ENCODE measurements around the gene PDE10A.

PDE10A gene

GRCh38 chr6:165659945-165660856 is 2.8 kb downstream of the PDE10A start:
- no peak overlapping the region for H3K27ac ChIP-seq (replicated peaks)
- H3K4me3 ChIP-seq (replicated peaks; ENCODE audit: insufficient read depth, low read length), result no peak overlapping the region
- TF ChIP-seq GABPA (IDR thresholded peaks at IDR 0.05; ENCODE audit: low read depth) (no peak), SPI1 (IDR thresholded peaks at IDR 0.05; ENCODE audit: borderline replicate concordance, low read depth) (no peak), CTCF (IDR thresholded peaks at IDR 0.05; ENCODE audit: insufficient read depth, low read length) (no peak), REST (IDR thresholded peaks at IDR 0.05; ENCODE audit: insufficient replicate concordance, low read depth) (no peak)
- no peak for DNase-seq (ENCODE audit: low read depth in 1 of 2, low spot score in 1 of 2)
- H3K27me3 ChIP-seq (ENCODE audit: insufficient read depth, poor library complexity, severe bottlenecking), result peaks cover 47% of the 10 kb centered on the region

GRCh38 chr6:165658395-165659058 is 4.5 kb downstream of the PDE10A start:
- no peak overlapping the region for H3K27ac ChIP-seq (replicated peaks)
- TF ChIP-seq POLR2AphosphoS5 (IDR thresholded peaks at IDR 0.05; ENCODE audit: low read depth), result no peak
- no peak for TF ChIP-seq REST (IDR thresholded peaks at IDR 0.05; ENCODE audit: insufficient replicate concordance, low read depth)
- TF ChIP-seq CTCF (IDR thresholded peaks at IDR 0.05; ENCODE audit: insufficient read depth, low read length), result no peak
- no peak for TF ChIP-seq SPI1 (IDR thresholded peaks at IDR 0.05; ENCODE audit: borderline replicate concordance, low read depth)
- TF ChIP-seq GABPA (IDR thresholded peaks at IDR 0.05; ENCODE audit: low read depth), result no peak
- peaks cover 30% of the 10 kb centered on the region for H3K27me3 ChIP-seq (ENCODE audit: insufficient read depth, poor library complexity, severe bottlenecking)
- DNase-seq (ENCODE audit: low read depth in 1 of 2, low spot score in 1 of 2), result no peak
- no peak overlapping the region for H3K4me3 ChIP-seq (replicated peaks; ENCODE audit: insufficient read depth, low read length)

GRCh38 chr6:165657325-165657680 is 5.7 kb downstream of the PDE10A start:
- Histone ChIP-seq H3K27me3 (ENCODE audit: insufficient read depth, poor library complexity, severe bottlenecking) (peaks cover 27% of the 10 kb centered on the region), H3K4me3 (replicated peaks; ENCODE audit: insufficient read depth, low read length) (no peak overlapping the region), H3K27ac (replicated peaks) (no peak overlapping the region)
- TF ChIP-seq POLR2AphosphoS5 (IDR thresholded peaks at IDR 0.05; ENCODE audit: low read depth), result no peak
- TF ChIP-seq GABPA (IDR thresholded peaks at IDR 0.05; ENCODE audit: low read depth), result no peak
- no peak for TF ChIP-seq REST (IDR thresholded peaks at IDR 0.05; ENCODE audit: insufficient replicate concordance, low read depth)
- TF ChIP-seq SPI1 (IDR thresholded peaks at IDR 0.05; ENCODE audit: borderline replicate concordance, low read depth), result no peak
- TF ChIP-seq CTCF (IDR thresholded peaks at IDR 0.05; ENCODE audit: insufficient read depth, low read length), result no peak
- no peak for DNase-seq (ENCODE audit: low read depth in 1 of 2, low spot score in 1 of 2)

Measured in HL-60 (cell line).